OCI-LY1 (cell line): ENCODE measurements around the gene TAAR2.

Experiments used
- CTCF ChIP-seq: fragments of 200-600 bp; sonication (generic), shearing (Covaris generic); IDR thresholded peaks from 2 replicates; pipeline ENCODE4 v1.5.1; 2017; ENCODE audit warnings: mild to moderate bottlenecking, antibody characterized with exemption, low read length, moderate library complexity, mixed read lengths
- EZH2 ChIP-seq: fragments of 200-600 bp; sonication (generic), shearing (Covaris generic); IDR thresholded peaks from 2 replicates; pipeline ENCODE4 v1.8.0; 2017; ENCODE audit warnings: borderline replicate concordance, mixed run types, mild to moderate bottlenecking, antibody characterized with exemption, low read length, moderate library complexity, mixed read lengths

GRCh38 chr6:132648356-132648755 lies 24.3 kb upstream of the TAAR2 start:
- no peak for TF ChIP-seq EZH2
- TF ChIP-seq CTCF = no peak
